NCI-H1092 treated with DMSO at 0.1 percent for 48 hours (cell line): ENCODE measurements around the gene IPMK.
"Not testable (repeated sequence)": the region's sequence is repeated elsewhere in the genome, so short reads cannot be mapped to it uniquely, and the experiment has no call there.

Experiments
- DNase-seq: peaks from one replicate; lab custom pipeline; 2025; lab: John Stamatoyannopoulos, UW

Gene IPMK

DNA sequence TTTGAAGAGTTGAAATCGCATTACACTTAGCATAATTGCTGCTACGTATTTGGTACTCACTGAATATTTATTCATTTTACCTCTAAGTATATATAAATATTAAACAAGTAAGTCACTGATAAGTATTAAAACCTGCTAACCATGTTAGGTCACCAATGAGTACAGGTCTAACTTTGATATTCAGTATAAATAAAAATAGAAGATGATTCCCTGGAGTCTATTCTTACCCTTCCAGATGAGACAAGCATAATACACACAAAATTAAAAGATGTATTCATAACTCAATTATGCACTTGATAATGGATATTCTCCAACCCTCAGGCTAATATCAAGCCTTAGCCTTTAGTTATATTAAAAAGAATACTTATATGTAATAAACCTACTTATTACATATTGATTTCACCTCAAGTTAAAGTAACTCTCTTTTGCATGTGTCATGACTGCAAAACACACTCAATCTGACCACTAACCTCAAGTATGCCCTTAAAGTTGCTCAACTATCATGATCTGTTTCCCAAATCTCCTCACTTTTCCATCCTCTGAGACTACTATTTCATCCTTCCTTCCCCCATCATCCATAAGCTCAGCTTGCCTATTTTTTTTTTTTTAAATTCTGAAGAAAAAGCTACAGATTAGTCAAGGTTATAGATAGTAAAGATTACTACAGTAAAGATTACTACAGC is 46.8 kb downstream of the IPMK start:
- DNase-seq: no peak

- DNase-seq: no peak
These were observed 47.8 kb downstream of the IPMK start for GRCh38 chr10:58219875-58220274.

- no peak for DNase-seq
These were observed 50.1 kb downstream of the IPMK start for GRCh38 chr10:58217612-58218011.

GRCh38 chr10:58212622-58213021 is 55.1 kb downstream of the IPMK start:
- no peak for DNase-seq

GRCh38 chr10:58210160-58210559 is 57.5 kb downstream of the IPMK start:
- DNase-seq: no peak

GRCh38 chr10:58209669-58210068 is 58.0 kb downstream of the IPMK start:
- no peak for DNase-seq

DNA sequence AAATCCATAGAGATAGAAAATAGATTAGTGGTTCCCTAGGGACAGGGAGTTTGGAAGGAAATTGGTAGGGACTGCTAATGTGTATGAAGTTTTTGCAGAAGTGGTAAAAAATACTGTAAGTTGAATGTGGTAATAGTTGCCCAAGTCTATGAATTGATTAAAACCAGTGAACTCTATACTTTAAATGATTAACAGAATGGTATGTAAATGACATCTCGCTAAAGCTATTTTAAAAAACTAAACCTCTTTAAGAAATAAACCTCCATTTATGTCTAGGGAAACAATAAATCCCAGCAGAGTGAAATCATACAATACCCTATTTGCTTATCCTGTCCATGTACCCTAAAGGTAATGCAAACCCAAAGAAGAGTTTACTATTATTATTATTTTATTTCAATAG is 61.4 kb downstream of the IPMK start:
- no peak for DNase-seq

DNA sequence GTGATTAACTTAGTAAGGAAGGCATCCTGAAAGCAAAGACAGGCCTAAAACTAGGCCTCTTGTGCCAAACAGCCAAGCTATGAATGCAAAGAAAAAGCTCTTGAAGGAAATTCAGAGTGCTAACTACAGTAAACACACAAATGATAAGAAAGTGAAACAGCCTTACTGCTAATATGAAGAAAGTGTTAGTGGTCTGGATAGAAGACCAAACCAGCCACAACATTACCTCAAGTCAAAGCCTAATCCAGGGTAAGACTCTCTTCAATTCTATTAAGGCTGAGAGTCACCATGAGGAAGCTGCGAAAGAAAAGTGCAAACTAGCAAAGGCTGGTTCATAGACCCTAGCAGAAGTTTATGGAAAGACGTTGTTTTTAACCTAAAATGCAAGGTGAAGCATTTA is 66.0 kb downstream of the IPMK start:
- DNase-seq: no peak

- no peak for DNase-seq
These were observed 78.4 kb downstream of the IPMK start for GRCh38 chr10:58189269-58189668.

GRCh38 chr10:58184120-58184670 is 83.5 kb downstream of the IPMK start:
- no peak for DNase-seq

DNA sequence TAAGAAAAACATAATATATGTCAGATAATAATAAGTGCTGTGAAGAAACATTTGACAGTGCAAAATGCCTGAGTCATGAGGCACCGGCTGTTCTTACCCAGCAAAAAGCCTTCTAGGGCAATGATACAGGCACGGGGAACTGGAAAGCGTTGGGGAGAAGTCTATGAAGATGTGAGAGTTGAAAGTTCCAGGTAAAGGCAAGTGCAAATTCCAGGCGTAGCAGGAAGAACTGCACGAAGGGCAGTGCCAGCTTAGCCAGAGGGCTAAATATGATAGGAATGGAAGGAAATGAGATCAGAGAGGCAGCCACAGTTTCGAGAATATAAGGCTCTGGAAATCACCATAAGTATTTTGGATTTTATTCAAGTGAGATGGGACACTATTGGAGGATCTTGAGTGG is 87.0 kb downstream of the IPMK start:
- no peak for DNase-seq

DNA sequence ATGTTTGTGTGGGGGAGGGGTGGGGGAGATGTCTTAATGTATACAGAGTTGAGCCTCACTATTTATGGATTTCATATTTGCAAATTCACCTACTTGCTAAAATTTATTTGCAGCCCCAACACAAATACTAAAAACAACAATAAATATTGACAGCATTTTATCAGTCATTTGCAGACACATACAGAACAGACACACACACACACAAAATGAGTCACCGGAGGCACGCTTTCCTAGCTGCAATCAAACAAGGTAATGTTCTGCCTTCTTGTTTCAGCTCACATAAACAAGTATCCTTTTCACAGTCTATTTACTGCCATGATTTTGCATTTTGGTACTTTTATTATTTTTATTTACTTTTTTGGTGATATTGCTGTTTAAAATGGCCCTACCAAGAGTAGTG is 88.5 kb downstream of the IPMK start:
- DNase-seq: no peak

GRCh38 chr10:58178811-58179210 is 88.9 kb downstream of the IPMK start:
- no peak for DNase-seq

- peak; percentile 18 for DNase-seq
These were observed 90.2 kb downstream of the IPMK start for GRCh38 chr10:58177362-58177947.

- no peak for DNase-seq
These were observed 91.4 kb downstream of the IPMK start for GRCh38 chr10:58175990-58176900.

DNA sequence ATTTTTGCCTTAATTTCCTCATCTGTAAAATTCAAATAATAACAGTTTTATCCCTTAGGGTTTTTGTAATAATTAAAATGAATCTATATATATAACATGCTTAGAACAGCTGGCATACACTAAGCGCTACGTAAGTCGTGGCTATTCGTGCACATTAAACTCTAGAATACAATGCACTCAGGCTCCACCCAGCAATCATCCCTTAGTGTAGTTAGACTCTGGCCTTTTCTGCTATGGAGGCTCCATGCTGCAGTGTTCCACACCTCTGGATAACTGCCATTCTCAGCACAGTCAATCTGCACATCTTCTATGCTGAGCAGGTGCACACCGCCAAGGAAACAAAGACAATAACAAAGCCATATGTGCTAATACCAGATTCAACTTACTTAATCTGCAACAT is 92.9 kb downstream of the IPMK start:
- no peak for DNase-seq

DNA sequence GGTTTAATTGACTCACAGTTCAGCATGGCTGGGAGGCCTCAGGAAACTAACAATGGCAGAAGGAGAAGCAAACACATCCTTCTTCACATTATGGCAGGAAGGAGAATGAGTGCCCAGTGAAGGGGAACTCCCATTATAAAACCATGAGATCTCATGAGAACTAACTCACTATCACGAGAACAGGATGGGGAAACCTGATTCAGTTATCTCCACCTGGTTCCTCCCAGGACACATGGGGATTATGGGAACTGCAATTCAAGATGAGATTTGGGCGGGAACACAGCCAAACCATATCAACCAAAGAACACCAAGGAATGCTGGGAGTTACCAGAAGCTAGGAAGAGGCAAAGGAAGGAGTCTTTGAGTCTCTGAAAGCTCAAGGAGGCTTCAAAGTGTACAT is 94.3 kb downstream of the IPMK start:
- no peak for DNase-seq

DNA sequence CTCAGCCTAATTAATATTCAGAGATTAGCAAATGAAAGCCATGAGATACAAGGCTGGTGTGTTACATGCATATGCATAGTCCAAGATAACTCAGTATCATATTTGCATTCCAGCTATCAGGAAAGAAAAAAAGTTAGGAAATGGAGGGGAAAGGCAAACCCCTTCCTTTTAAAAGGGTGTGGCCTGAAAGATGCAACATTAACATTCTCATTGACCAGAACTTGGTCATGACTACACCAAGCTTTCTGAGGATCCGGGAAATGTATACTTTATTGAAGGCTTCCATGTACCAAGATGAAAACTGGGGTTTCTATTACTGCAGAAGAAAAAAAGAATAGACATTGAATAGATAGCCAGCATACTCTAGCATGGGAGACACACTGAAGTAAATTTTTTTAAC is 96.5 kb downstream of the IPMK start:
- DNase-seq: no peak

DNA sequence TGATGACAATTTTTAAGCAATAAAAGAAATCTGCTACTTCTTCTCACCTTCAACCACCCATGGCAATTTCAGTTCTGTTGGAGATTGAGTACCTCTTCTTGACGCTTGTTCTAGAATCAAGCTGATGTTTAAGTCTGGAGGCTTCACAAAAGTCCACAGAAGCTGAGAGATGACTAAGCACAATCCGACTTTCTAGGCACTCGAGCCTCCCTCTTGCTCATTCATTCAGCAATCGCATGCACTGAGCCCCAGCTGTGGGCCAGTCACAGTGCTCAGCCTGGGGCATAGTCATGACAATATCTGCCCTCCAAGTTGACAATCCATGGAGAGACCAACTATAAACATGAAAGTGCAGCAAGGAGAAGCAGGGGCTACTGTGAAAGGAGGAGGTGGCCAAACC is 103.2 kb downstream of the IPMK start:
- no peak for DNase-seq

GRCh38 chr10:58158806-58159205 is 108.9 kb downstream of the IPMK start:
- DNase-seq: no peak

DNA sequence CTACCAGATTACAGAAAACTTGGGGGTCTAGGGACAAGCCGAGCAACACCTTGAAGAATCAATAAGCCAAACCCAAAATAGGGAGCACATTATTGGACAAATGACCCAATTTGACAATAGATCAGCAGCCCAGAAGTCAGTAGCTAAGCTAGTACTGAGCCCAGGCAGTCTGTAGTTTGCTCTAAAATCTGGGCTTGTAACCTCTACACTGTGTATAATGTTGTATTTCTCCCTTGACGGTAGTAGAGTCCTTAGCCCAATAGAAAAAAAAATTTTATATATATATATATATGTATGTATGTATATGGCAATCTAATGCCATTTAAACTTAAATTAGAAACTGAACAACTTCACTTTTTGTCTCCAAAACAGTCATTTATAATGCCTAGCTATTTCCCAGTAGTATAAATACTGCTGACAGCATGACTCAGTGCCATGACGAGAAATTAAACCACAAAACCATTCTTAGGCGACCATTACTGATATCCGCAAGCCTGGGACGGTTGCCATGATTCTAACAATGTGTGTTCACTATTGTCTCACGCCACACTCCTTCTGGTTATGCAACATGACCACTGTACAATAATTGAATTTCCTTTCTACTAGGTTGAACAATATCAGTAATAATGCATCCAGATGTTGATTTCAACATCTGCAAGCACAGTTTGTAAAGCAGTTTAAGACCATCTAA is 110.5 kb downstream of the IPMK start:
- no peak for DNase-seq

- DNase-seq: not testable (repeated sequence)
These were observed 111.8 kb downstream of the IPMK start for GRCh38 chr10:58155941-58156340.
